GM12878 (cell line): ENCODE measurements around the gene NRM. TPM values are rescaled to one million over a fixed set of nuclear protein-coding genes. Genes with fewer than 3 reads are reported as not detected.

Experiments used
- ATAC-seq: fragments of 200-7000 bp; cut with Tn5 transposase; 3 replicates; pipeline ENCODE4 v1.9.1; 2020; ENCODE audit warnings: mild to moderate bottlenecking, moderate library complexity
- BruUV-seq: library from RNA; stranded (reverse); fragments of 400-500 nt; replicated peaks from 2 replicates; lab custom pipeline; 2021; lab: Mats Ljungman, UMichigan
- CTCF ChIA-PET: fragments of 300-600 bp; sonication (Branson Sonifier 250); formaldehyde crosslinking; extraction: SDS; loops from one replicate; lab custom pipeline; 2021; ENCODE audit warnings: inconsistent platforms; lab: Yijun Ruan, JAX
- POLR2A ChIA-PET: fragments of 350-600 bp; formaldehyde crosslinking; extraction: SDS; loops from one replicate; lab custom pipeline; 2021; ENCODE audit warnings: inconsistent platforms; lab: Charles Lee
- RAD21 ChIA-PET: fragments of 300-600 bp; sonication (Branson Sonifier 250); formaldehyde crosslinking; loops from one replicate; lab custom pipeline; 2023; ENCODE audit warnings: antibody characterized with exemption; ENCODE audit not compliant: unreplicated experiment; lab: Charles Lee
- SMC1A ChIA-PET: fragments of 300-600 bp; sonication (Branson Sonifier 250); formaldehyde crosslinking; loops from one replicate; lab custom pipeline; 2023; ENCODE audit not compliant: unreplicated experiment, uncharacterized antibody; lab: Charles Lee
- DNase-seq: peaks from one replicate; pipeline ENCODE4 v3.0.0-alpha.2; 2011; ENCODE audit warnings: low read depth, low spot score
- FAIRE-seq: peaks from 3 replicates; lab custom pipeline; 2011; peaks lifted over from hg19 to GRCh38; lab: Jason Lieb, UNC
- H2AFZ ChIP-seq: 2 replicates; pipeline ENCODE4 v1.6.0; 2011; ENCODE audit warnings: low read depth, low read length, control low read depth; ENCODE audit not compliant: control insufficient read depth
- H3K27ac ChIP-seq: 2 replicates; pipeline ENCODE4 v1.5.1; 2011; ENCODE audit warnings: control low read depth; ENCODE audit not compliant: control insufficient read depth, insufficient read depth
- H3K27me3 ChIP-seq, 2 experiments: replicated peaks in 1 of 2; 2 replicates each; pipeline versions ENCODE4 v1.6.0 to v1.6.1; 2011; ENCODE audit warnings: low read length in 1 of 2; ENCODE audit not compliant: control insufficient read depth in 2 of 2, insufficient read depth in 2 of 2
- H3K36me3 ChIP-seq, 2 experiments: 2 replicates each; pipeline ENCODE4 v1.5.1; 2011; ENCODE audit warnings: low read length in 1 of 2; ENCODE audit not compliant: control insufficient read depth in 2 of 2, insufficient read depth in 2 of 2
- H3K4me1 ChIP-seq: 2 replicates; pipeline ENCODE4 v1.6.1; 2011; ENCODE audit warnings: mild to moderate bottlenecking, low read length, moderate library complexity, mixed read lengths; ENCODE audit not compliant: control insufficient read depth, insufficient read depth
- H3K4me2 ChIP-seq: 2 replicates; pipeline ENCODE4 v1.6.0; 2011; ENCODE audit warnings: control low read depth; ENCODE audit not compliant: control insufficient read depth, insufficient read depth
- H3K4me3 ChIP-seq: fragments of 200-600 bp; sonication (generic); 2 replicates; pipeline ENCODE4 v1.5.1; 2016
- H3K79me2 ChIP-seq: 2 replicates; pipeline ENCODE4 v1.6.0; 2011; ENCODE audit warnings: low read length; ENCODE audit not compliant: control insufficient read depth, insufficient read depth
- H3K9ac ChIP-seq: 2 replicates; pipeline ENCODE4 v1.8.0; 2011; ENCODE audit warnings: low read length, control low read depth, mixed read lengths; ENCODE audit not compliant: control insufficient read depth, insufficient read depth
- H3K9me3 ChIP-seq: replicated peaks from 3 replicates; pipeline ENCODE4 v1.5.1; 2011; ENCODE audit warnings: mild to moderate bottlenecking, low read length; ENCODE audit not compliant: control insufficient read depth, insufficient read depth
- H4K20me1 ChIP-seq: 2 replicates; pipeline ENCODE4 v1.6.0; 2011; ENCODE audit not compliant: control insufficient read depth, insufficient read depth
- CHD2 ChIP-seq: IDR thresholded peaks from 2 replicates; pipeline ENCODE4 v1.6.1; 2011; ENCODE audit warnings: low read depth, low read length, improper control_type of control experiment, borderline replicate concordance
- SPI1 ChIP-seq: IDR thresholded peaks from 2 replicates; pipeline ENCODE4 v1.6.1; 2011; ENCODE audit warnings: low read depth, mild to moderate bottlenecking, low read length, moderate library complexity, borderline replicate concordance; ENCODE audit not compliant: insufficient read depth
- WGBS: methylation state at CpG from one replicate; pipeline ENCODE4 v1.1.6; 2016; ENCODE audit warnings: low lambda C conversion rate; ENCODE audit not compliant: insufficient replicate concordance, insufficient coverage; ENCODE audit errors: missing lambda C conversion rate; 5-methylcytosine and 5-hydroxymethylcytosine counted together
- in situ Hi-C: fragments of 300-500 bp; cut with MboI; formaldehyde crosslinking; loops from 9 replicates; pipeline ENCODE4 v1.14.3; 2018; ENCODE audit warnings: mixed read lengths
- intact Hi-C: fragments of 100-400 bp; cut with micrococcal nuclease; formaldehyde crosslinking; loops from one replicate; pipeline ENCODE4 v1.14.2; 2022; ENCODE audit not compliant: unreplicated experiment
- polyA plus RNA-seq, 11 experiments: library from polyadenylated mRNA; depleted of rRNA in 4 of 11; unstranded in 6 of 11; stranded (reverse) in 5 of 11; fragments of >200 nt; fragmentation: Nextera tagmentation in 4 of 11; fragmentation: Illumina TruSeq in 1 of 11; extraction: Ambion mirVana in 4 of 11; extraction: Trizol in 1 of 11; gene quantifications; 1 replicate in 1 of 11; 2 replicates in 10 of 11; pipeline versions ENCODE4 v1.2.1 to v1.2.3, GENCODE V29; 2011 to 2016; ENCODE audit warnings: inconsistent platforms in 2 of 11, missing spikeins in 2 of 11, low read depth in 1 of 11
- total RNA-seq, 4 experiments: library from RNA; depleted of rRNA in 3 of 4; stranded (reverse); fragments of >200 nt in 3 of 4; fragmentation: Illumina TruSeq in 1 of 4; extraction: Trizol in 1 of 4; gene quantifications; 2 replicates each; pipeline versions ENCODE4 v1.2.1 to v1.2.3, GENCODE V29; 2013 to 2021

NRM gene
- total and polyA plus RNA-seq, 10 of the 15 experiments (the other 5 are each of a cell fraction or from before 2014, with no cell fraction given): 15.4 to 46.7 (median 29.0) TPM

- peaks cover 84% of the 10 kb centered on the region for H3K79me2 ChIP-seq
- ChIA-PET CTCF (interaction anchor here (0.7 to 9.5 kb wide), 4 partner anchors 44 to 150 kb away, joined by 3 to 487 read pairs (median 3); partner anchors contain the start of genes MDC1 and TUBB), RAD21 (interaction anchor here (0.8 to 14.2 kb wide), 9 partner anchors 9 to 232 kb away, joined by 3 to 232 read pairs (median 4); partner anchors contain the start of genes MDC1, NRM, TUBB and VARS2), SMC1A (interaction anchor here (1.2 to 11.3 kb wide), 6 partner anchors 9 to 232 kb away, joined by 3 to 265 read pairs (median 4); partner anchors contain the start of genes DHX16, MDC1, TUBB and VARS2), POLR2A (interaction anchor here (0.6 to 9.5 kb wide), 9 partner anchors 8 to 195 kb away, joined by 3 to 200 read pairs (median 6); partner anchors contain the start of genes DHX16, MDC1, NRM and TUBB)
- no peak for ATAC-seq
- H3K4me2 ChIP-seq: peak overlapping the region; percentile 89
- no peak overlapping the region for H2AFZ ChIP-seq
- TSS peak; percentile 8 for BruUV-seq
- no peaks in the 10 kb centered on the region for H3K9me3 ChIP-seq
- peaks cover 5% of the 10 kb centered on the region; the same call in 1 of the 2 replicates for H4K20me1 ChIP-seq
- in situ Hi-C loops (loop anchor here (5.0 kb wide), 2 partner anchors 36 to 141 kb away; partner anchors contain the start of gene MDC1), intact Hi-C loops (loop anchor here (1.0 to 5.0 kb wide), 3 partner anchors 36 to 196 kb away; partner anchors contain the start of gene MDC1)
- peak overlapping the region; percentile 94 for H3K27ac ChIP-seq
- 0% methylated on average over 4 of the region's 4 CpGs for WGBS
- peaks cover 8% of the 10 kb centered on the region for H3K4me1 ChIP-seq
- no peak for FAIRE-seq
- TF ChIP-seq SPI1 (peak; percentile 54; the same call in 1 of the 2 replicates), CHD2 (no peak)
- TF ChIP-seq, all 136 proteins: peak for 1
- peak overlapping the region; percentile 75 for H3K9ac ChIP-seq
- no peaks in the 10 kb centered on the region for H3K27me3 ChIP-seq
- DNase-seq: no peak
- peak overlapping the region; percentile 100 for H3K4me3 ChIP-seq
- peaks cover 7 to 15% of the 10 kb centered on the region in 2 experiments for H3K36me3 ChIP-seq
Measured at GRCh38 chr6:30681766-30682142, 9.0 kb downstream of the NRM start.
